DMS79 treated with DMSO at 0.1 percent for 48 hours (cell line): Measurements from ENCODE around the gene CGGBP1.
"Not testable (repeated sequence)": the region's sequence is repeated elsewhere in the genome, so short reads cannot be mapped to it uniquely, and the experiment has no call there.

ENCODE experiments used
- DNase-seq: peaks from one replicate; lab custom pipeline; 2025; lab: John Stamatoyannopoulos, UW

The CGGBP1 gene

DNA sequence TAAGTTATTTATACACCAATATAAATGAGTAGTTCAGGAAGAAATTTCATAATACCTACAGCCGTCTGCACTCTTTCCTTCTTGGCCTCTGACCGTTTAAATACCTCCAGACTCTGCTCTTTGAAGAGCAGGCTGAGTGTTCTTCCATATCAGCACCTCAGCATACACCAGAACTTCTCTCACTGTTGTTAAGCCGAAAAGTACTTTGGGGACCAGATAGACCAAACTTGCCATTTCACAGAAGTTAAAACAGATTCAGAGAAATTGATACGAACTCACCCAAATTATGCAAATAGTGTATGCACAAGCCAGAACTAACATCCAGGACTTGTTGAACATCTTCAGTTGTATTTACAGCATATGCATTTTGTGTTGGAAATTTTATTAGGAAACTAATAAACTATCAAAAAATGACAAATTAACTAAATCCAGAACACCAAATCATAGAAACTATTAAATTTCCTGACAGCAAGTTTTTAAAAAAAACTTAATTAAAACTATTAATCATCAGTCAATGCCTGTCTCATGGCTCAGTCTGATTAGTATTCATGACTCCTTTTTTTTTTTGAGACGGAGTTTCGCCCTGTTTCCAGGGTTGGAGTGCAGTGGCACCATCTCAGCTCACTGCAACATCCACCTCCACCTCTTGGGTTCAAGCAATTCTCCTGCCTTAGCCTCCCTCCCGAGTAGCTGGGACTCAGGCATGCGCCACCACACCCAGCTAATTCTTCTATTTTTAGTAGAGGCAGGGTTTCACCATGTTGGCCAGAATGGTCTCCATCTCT, 24.1 kb downstream of the CGGBP1 start:
- DNase-seq, result no peak

- DNase-seq, result no peak
These were observed 25.0 kb downstream of the CGGBP1 start for GRCh38 chr3:88033808-88034207.

GRCh38 chr3:88033079-88033478, 25.7 kb downstream of the CGGBP1 start:
- no peak for DNase-seq

DNA sequence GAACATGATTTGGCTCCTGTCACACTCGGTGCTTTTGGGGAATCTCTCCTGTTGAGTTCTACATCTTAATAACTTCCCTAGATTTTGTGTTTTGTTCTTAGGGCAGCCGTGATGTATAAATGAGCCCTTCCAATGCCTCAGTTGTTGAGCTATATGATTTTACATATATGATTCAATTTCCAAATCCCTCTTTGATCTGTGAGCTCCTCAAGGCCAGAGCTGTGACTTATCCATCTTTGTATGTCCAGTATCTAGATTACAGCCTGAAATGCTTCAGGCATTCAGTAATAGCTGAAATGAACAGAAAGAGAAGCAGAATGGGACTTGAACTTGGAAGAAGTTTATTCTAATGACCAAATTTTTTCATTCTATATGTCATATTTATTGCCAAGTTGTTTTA, 26.6 kb downstream of the CGGBP1 start:
- DNase-seq, result no peak

DNA sequence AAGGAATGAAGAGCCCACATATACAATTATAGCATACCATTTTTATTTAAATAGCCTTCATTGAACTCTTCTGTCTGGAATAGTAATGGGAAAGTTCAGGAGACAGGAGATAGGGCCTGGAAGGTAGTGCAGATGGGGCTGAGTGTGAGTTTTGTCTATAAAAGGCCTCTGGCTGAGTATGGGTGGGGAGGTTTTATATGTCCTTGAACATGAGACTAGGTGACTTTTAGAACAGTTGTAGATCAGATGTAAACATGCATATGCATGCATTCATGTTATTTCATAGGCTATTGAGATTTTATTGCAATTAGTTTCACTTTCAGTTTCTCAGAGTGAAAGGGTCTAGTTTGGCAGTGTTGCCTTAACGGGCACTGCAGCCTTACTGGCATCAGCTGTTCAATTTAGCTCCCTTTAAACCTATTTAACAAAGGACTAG, 27.1 kb downstream of the CGGBP1 start:
- DNase-seq, result peak; percentile 24

- DNase-seq, result no peak
These were observed 28.6 kb downstream of the CGGBP1 start for GRCh38 chr3:88030210-88030609.

DNA sequence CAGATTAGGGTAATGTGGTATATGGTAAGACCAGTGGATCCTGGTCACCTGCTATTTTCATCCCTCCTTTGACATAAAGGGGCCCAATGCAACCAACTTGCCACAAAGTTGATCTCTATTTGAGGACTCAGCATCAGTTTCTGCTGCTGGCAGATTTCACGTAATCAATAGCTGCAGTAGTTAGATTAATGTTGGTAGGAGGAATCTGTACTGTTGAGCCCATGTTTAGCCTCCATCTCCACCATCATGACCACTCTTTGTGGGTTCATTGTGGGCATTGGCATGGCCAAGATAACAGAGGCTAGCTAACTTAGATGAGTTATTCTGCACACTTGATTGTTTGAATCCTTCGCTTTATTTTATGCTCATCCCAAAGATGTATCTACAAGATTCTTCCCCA, 29.9 kb downstream of the CGGBP1 start:
- DNase-seq, result no peak

- no peak for DNase-seq
These were observed 33.7 kb downstream of the CGGBP1 start for GRCh38 chr3:88025001-88025552.

DNA sequence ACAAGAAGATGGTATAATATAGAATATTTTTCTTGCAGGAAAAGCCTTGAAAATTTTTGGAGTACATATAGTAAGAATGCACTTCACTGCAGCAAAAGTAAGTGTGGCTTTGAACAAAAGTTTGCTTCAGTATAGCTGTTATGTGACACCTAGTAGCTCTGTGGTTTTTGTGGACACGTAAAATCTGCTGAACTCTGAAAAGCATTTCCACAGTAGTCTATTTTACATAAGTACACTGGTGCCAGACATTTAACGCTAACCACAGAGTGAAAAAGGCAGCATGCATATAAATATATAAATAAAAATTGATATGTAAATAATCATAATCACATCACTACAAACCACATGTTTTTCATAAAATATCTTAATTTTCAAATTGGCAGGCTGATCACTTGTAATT, 39.8 kb downstream of the CGGBP1 start:
- DNase-seq, result no peak

DNA sequence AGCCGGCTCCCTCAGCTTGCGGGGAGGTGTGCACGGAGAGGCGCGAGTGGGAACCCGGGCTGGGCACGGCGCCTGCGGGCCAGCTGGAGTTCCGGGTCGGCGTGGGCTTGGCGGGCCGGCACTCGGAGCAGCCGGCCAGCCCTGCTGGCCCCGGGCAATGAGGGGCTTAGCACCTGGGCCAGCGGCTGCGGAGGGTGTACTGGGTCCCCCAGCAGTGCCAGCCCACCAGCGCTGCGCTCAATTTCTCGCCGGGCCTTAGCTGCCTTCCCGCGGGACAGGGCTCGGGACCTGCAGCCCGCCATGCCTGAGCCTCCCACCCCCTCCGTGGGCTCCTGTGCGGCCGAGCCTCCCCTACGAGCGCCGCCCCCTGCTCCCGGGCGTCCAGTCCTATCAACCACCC, 43.1 kb downstream of the CGGBP1 start:
- DNase-seq, result not testable (repeated sequence)

GRCh38 chr3:88013592-88013991, 45.2 kb downstream of the CGGBP1 start:
- no peak for DNase-seq

GRCh38 chr3:88010810-88011209, 48.0 kb downstream of the CGGBP1 start:
- DNase-seq, result no peak

GRCh38 chr3:88009066-88009465, 49.7 kb downstream of the CGGBP1 start:
- no peak for DNase-seq

DNA sequence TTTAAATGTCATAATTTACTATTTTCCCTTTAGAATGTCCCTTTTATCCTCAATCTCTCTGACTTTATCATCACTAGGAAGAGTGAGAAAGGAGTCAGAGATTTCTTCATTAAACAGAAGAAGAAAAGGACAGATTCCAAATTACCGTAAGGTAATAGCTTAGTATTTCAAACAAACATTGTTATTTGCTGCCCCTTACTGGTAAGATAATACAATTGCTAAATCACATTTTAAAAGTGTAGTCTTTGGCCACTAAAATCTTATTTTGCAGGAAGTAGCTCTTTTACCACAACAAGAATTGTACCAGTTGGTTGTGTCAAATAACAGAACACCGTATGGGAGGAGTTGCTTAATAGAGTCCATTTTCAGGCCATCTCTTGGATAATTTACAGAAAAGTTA, 53.7 kb downstream of the CGGBP1 start:
- DNase-seq, result no peak

GRCh38 chr3:88003115-88003755, 55.6 kb downstream of the CGGBP1 start:
- DNase-seq, result no peak

DNA sequence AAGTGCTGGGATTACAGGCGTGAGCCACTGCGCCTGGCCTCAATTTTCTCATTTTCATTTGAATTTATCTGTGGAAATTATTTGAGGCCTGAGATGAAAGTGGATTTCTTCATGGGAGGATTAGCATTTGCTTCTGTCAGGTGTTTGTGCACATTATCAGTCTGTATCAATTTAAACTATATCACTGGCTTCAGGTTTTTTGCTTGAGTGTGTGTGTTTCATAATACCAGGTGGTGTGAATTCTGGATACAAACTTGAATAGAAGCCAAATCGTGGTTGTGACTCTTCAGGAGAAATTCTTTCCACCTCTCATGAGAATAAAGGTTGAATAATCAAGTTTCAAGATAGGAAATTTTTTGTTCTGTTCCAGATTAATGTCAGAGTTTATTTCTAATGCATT, 56.4 kb downstream of the CGGBP1 start:
- DNase-seq, result no peak
